Measurements from ENCODE around the gene ZBTB45.

DNA sequence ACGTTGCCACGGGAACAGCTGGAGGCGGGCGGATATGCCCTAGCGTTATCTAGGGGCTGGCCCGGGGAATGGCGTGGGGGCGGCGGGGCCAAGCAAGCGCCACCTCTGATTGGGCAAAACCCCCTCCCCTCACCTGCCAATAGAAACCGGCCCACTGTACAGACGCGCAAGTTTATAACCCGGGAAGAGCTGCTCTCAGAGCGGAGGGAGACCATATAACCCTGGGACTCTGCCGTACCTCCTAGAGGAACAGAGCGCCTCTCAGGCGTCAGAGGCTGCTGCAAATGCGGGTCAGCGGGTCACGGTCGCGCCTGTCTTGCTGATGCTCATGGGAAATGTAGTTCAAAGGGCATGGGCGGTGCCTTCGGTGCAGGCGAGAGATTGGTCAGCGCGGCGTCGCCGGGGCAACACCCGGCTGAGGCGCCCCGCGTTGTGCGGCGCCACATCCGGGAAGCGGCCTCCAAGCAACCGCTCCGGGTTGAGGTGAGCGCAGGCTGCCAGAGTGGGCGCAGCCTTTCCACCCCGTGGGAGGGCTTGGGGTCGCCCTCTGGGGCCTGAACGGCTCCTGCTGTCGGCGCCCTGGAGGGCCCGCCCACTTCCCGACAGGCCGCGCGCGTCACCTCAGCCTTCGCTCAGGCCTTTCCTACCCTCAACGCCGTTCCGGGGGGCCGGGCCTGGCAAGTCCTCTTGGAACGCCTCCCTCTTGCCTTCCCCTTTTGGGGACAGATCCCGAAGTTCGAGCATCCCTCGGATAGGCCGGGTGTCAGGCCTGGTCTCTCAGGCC, 43.7 kb downstream of the ZBTB45 start, which contains the start of gene ZNF446:
- TF ChIP-seq CTCF (IDR thresholded peaks at IDR 0.05) (no peak), EZH2phosphoT487 (IDR thresholded peaks at IDR 0.05) (no peak)

Measured in neural progenitor cell (in vitro differentiated cells).